GM21390 (cell line): Measurements from ENCODE around the gene BDKRB1.
"Not testable (repeated sequence)": the region's sequence is repeated elsewhere in the genome, so short reads cannot be mapped to it uniquely, and the experiment has no call there.

ENCODE experiments used
- ATAC-seq: cut with Tn5 transposase; IDR thresholded peaks from one replicate; pipeline ENCODE4 v1.9.1; 2021; ENCODE audit not compliant: unreplicated experiment

Gene BDKRB1

DNA sequence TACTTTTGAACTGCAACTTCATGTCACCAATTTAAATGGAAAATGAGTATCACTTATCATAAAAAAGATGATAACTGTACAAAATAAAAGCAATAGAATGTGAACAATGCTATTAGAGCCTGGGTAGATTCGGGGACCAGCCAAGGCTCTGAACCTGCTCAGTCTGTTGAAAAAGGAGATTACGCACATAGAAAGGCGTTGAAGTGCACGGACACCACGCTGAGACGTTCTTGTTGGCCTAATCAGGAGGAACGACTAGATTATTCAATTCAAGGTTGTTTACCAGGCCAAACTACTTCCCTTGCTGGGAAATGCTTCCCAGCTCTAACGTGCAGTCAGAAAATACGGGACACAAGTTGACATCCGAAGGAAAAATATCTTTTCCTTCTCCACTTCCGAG lies 23.5 kb upstream of the BDKRB1 start:
- no peak for ATAC-seq

DNA sequence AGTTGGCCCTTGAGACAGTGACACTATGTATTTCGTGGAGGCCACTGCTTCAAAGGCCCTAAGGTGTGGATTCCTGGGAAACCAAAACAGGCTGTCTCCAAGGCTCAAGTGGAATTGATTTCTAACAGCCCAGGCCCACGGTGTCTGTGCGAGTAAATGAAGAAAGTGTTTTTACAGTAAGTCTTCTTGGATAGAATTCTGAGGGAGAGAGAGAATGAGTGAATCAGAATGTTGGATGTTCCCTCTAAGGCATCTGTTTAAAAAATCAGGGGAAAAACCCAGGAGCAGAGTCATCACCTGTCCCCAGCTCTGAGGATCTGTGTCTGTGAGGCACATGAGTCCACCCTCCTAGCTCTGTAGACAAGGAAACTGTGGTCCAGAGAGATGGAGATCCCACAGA lies 22.3 kb upstream of the BDKRB1 start:
- ATAC-seq: no peak

DNA sequence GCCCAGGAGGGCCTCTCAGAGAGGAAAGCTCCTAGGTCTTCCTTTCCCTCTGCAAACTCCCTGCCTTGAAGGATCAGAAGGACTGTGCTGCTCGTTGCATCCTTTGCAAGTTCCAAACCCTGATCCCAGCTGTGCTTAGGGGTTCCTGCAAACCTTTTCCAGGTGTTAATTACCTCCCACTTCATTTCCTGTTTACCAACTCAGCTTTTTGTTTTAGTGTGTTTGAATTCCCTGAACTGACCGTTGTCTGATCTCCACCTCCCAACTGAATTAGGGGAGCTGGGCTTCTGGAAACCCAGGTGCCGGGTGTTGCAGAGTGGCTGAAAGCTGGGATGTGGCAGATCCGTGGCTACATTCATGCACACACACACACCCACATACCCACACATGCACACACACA lies 20.6 kb upstream of the BDKRB1 start:
- ATAC-seq: no peak

DNA sequence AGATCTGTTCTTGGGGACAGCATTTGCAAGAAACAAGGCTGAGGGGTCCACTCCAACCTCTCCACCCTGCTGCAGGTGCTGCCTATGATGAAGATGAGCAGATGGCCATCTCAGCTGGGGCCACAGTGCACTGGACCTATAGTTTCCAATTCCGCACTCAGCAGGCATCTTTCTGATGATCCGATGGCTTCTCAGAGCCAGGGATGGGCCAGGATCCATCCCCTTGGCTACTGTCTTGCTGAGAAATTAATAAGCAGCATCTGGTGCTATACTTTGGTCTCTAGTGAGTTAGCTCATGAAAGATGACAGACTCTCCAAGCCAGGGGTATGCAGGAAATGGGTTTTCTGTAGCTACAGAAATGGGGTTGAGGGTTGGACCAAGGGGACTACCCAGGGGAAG lies 18.4 kb upstream of the BDKRB1 start:
- ATAC-seq: no peak

DNA sequence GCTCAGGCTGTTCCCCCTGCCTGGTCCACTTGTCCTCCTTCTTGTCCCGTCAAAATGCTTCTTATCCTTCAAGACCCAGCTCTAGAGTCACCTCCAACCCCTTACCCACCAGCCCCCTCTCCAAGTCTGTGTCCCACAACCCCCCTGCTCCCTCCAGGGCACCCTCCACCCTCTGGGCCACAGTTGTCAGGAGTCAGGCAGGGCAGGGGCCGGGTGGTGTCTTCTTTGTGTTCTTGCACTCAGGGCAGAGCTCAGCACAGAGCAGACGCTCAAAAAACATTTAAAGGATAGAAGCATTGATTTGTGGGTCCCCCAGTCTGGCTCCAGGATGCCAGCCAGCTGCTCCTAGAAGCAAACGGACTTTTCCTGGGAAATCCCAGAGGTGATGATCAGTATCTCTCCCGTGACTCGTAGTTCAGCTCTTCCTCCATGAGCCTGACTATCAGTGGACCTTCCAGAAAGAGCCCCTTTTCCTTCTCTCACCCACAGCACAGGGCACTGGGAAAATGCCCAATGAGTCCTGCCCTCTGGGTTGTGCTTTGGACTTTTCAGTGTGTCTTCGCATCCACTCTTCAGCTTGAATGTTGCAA lies 17.2 kb upstream of the BDKRB1 start:
- ATAC-seq: no peak

DNA sequence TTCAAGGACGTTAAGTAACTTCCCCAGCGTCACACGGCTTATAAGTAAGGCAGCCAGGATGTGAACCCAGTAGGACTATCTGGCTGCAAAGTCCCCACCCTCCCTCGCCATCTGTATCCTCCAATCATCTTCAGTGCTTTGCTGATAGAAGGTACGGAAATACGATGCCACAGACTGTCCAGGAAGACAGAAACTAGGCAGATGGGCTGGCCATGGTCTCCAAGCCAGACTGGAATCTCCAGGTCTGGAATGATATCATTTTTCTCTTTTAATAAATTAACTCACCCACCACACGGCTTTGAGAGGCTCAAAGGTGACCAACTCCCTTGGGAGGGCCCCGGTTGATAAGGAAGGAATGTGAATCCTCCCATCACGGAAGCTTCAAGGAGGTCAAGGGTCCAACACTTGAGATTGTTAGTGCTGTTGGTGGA lies 16.3 kb upstream of the BDKRB1 start:
- ATAC-seq: no peak

DNA sequence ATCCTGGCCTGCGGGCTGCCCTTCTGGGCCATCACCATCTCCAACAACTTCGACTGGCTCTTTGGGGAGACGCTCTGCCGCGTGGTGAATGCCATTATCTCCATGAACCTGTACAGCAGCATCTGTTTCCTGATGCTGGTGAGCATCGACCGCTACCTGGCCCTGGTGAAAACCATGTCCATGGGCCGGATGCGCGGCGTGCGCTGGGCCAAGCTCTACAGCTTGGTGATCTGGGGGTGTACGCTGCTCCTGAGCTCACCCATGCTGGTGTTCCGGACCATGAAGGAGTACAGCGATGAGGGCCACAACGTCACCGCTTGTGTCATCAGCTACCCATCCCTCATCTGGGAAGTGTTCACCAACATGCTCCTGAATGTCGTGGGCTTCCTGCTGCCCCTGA lies 15.4 kb upstream of the BDKRB1 start:
- ATAC-seq: no peak

DNA sequence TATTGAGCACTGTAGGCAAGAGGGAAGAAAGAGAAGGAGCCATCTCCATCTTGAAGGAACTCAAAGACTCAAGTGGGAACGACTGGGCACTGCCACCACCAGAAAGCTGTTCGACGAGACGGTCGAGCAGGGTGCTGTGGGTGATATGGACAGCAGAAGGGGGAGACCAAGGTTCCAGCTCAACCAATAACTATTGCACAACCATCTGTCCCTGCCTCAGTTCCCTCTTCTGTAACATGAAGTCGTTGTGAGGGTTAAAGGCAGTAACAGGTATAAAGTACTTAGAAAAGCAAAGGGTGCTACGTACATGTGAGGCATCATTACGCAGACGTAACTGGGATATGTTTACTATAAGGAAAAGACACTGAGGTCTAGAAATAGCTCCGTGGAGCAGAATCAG lies 13.9 kb upstream of the BDKRB1 start:
- no peak for ATAC-seq

DNA sequence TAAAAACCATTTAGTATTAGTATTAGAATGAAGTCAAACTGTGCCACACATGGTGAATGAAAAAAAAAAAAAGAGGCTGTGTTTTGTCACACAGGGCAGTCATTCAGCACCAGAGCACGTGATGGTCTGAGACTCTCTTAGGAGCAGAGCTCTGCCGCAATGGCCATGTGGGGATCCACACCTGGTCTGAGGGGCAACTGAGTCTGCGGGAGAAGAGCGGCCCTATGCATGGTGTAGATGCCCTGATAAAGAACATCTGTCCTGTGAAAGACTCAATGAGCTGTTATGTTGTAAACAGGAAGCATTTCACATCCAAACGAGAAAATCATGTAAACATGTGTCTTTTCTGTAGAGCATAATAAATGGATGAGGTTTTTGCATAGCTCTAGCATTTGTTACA lies 12.2 kb upstream of the BDKRB1 start:
- no peak for ATAC-seq

DNA sequence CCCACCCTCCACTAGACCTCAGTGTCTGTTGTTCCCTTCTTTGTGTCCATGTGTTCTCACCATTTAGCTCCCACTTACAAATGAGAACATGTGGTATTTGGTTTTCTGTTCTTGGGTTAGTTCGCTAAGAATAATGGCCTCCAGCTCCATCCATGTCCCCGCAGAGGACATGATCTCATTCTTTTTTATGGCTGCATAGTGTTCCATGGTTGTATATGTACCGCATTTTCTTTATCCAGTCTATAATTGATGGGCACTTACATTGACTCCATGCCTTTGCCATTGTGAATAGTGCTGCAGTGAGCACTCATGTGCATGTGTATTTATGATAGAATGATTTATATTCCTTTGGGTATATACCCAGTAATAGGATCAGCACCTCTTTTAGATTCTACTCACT lies 10.9 kb upstream of the BDKRB1 start:
- ATAC-seq: not testable (repeated sequence)

DNA sequence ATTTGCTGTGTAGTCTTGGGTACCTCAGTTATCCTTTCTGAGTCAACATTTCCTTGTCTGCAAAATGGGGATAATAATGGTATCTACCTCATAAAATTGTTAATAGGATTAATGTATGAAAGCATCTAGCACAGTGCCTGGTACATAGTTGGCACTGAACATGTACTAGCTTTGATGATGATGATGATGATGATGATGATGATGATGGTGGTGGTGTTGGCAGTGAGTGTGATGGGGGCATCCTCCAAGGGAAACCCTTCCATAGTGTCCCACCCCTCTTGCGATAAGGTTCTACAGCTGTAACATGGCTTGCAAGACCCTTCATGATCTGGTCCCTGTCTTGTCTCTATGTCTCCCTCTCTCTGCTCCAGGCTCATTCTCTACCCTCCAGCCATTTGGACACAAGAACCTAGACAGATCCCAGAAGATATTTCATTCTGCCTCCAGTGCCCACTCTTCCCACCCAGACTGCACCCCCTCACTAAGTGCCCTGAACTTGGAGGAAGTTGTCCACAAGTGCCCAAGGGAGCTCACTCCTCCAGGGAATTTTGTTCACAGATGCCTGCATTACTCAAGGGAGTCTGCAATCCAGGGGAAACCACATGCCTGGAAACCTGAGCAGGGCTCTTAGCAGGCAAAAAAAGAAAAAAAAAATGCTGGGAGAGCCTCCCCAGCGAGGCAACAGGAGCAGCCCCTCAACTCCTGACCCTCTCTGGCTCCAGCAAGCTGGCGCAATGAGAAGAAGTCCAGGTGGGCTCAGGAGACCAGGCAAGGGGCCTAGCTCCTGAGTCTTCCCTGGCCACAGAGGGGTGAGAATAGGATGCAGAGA lies 10.1 kb upstream of the BDKRB1 start:
- ATAC-seq: no peak

DNA sequence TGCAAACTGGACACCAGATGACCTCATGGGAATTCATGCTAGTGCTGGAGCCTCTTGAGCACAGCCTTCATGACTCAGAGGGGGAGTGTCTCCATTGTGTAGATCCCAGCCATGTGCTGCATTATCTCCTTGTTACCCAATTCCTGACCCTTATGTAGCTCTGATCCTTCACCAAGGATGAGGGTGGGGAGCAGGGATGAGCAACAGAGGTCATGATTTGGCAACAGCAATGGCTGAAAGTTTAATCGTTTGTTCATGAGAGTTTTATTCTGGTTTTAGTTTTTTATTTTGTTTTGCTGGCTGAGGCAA lies 9.5 kb upstream of the BDKRB1 start:
- no peak for ATAC-seq

DNA sequence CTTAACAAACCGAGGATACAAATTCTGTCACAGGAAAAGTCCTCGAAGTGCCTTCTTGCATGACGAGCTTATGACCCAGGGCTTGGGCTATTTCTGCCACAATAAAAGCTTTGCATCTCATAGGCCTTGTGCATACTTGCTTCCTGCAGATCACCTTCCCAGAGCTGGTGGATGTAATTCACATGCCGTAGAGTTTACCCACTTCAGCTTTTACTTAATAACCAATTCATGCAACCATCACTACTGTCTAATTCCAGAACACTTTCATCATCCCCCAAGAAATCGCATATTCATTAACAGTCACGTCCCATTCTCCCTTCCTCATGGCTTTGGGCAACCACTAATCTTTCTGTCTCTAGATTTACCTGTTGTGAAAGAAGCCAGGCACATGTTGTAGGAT lies 9.0 kb upstream of the BDKRB1 start:
- no peak for ATAC-seq

DNA sequence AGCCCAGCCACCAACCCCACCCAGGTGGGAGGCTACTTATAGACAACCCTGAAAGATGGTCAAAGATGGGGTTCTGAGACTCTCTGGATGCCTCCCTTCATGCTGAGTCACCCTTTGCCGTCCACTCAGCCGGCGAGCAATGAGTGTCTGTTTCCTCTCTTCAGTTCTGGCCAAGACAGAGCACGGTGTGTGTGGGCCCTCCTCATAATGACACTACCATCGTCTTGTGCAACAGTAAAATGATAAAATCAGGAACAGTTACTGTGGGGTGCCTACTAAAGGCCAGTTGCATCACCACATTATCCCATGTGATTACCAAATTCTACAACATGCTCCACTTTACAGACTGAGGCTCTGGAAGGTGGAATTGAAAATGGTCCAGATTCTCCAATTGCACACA lies 7.0 kb upstream of the BDKRB1 start:
- no peak for ATAC-seq

DNA sequence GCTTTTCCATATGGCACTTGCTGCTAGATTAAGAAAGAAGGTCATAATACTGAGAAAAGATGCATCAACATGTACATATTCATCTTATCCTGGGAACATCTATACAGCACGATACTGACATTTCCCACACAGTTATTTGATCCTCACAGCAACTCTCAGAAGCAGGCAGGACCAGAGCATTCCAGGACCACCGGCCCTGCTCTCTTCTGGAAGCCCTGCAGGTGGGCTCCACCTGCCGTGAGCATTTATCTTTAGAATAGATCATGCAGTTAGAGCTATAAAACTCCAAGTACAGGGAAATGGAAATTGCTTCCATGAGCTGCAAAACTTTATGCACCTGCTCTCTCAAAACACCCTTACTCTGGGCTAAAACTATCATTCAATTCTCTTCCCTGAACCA lies 5.5 kb upstream of the BDKRB1 start:
- no peak for ATAC-seq

DNA sequence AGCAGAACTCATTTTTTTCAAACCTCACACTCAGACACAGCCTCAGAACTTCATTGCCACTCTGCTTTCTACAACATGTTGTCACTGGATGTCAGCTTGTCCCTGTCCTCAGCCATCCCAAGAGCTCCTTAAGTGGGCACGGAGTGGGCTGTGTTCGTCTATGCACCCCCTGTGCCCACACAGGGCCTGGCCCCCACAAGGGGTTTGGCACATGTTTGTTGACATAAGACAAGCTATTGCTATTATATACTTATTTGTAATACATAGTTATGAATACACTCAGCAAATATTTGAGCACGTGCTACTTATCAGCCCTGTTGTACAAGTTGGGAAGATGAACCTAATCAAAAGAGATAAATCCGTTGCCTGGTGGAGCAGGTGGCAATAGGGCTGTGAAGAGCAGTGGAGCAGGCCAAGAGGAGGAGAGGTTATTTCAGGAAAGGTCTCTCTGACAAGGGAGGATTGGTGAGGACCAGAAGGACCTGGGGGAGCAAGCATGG lies 4.3 kb upstream of the BDKRB1 start:
- ATAC-seq: no peak

DNA sequence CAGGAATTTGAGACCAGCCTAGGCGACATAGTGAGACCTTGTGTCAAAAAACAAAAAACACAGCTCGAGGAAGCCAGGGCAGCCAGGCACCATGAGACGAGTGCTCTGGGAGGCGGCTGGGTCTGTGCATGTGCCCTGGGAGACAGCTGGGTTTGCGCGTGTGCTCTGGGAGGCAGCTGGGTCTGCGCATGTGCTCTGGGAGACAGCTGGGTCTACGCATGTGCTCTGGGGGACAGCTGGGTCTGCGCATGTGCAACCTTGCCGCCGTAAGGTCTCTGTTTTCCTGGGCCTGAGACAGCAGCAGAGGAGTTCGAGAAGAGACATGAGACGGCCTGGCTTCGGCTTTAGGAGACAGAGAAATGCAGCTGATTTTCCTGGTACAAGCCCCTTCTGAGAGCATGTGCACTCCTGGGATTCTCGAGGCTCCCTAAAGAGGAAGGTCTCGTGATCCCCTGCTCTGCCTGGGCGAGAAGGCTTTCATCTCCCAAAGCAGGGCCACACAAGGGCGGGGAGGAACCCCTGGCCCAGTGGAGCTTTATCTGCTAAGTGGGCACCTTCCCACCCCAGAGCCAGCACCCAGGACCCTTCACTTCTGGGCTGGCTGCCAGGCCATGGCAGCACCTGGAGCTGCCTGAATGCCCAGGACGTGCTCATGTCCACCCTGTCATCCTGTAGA lies 3.5 kb upstream of the BDKRB1 start:
- no peak for ATAC-seq

DNA sequence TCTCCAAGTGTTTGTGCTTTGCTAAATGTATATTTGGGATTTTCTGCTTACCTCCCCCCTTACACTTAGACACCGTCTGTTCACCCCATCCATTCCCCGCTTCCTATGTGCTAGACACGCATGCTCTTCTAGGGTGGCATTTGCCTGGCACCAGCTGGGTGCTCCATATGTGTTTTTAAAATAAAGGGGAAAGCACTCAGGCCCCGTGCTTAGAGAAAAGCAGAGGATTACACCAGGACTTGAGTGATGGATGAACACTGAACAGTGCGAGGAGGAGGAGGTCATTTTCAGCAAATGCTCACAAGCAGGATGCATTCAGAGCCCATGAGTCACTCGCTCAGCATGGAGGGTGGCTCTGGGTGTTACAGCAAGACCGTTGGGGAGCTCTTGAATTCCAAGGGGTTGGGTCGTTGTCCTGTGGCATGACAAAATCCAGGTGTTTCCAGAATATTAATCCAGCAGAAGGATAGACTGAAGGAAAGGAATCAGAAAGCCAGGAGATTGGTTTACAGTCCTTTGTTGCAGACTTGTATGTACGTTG lies 2.9 kb upstream of the BDKRB1 start:
- ATAC-seq: no peak

DNA sequence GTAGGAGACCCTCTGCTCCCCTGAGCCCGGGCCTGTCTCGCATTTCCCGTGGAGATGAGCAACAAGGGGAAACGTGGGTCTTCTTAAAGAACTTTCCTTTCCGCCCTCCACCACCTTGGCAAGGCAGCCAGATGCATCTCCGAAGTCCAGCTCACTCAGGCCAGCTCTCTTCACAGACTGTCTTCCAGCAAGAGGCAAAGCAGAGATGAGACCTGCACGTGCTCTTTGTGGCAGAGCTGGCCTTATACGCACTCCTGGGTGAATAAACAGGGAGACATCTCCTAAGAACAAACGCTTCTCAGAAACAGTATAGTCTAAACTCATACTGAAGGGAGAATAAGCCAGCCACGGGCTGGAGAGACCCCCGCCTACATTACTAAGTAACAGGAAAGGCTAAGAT lies 1.3 kb upstream of the BDKRB1 start:
- ATAC-seq: no peak

DNA sequence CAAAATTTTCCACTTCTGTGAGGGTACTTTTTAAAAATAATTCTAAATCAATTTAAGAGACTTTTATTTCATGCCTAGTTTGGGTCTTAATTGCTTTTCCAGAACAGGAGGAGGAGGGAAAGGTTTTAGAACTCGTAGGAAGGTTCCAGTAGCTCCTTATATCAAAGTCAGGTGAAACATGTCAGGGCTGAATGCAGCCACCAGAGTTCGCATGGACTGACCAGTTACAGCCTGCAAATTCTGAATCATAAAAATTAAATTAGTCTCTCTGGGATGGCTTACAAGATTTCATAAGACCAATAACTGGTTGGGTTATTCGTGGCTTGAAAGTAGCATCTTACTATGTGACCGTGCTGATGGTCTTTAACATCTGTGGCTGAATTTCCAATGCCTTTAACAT lies 397 bp downstream of the BDKRB1 start:
- no peak for ATAC-seq

DNA sequence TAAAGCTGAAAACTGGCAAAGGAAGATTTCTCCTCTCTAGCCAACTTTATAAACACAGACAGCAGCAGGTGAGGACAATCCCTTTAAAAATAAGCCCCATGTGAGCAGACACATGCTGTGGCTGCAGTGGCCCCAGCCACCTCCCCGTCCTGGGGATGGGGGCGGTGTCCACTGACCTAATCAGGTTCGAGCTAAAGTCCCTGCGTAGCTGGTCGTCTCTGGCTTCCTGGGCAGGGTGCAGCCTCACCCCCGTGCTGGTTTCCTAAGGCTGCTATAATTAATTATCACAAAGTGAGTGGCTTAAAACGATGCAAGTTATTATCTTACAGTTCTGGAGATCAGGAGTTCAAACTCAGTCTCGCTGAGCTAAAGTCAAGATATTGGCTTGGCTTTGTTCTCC lies 1.0 kb downstream of the BDKRB1 start:
- no peak for ATAC-seq

DNA sequence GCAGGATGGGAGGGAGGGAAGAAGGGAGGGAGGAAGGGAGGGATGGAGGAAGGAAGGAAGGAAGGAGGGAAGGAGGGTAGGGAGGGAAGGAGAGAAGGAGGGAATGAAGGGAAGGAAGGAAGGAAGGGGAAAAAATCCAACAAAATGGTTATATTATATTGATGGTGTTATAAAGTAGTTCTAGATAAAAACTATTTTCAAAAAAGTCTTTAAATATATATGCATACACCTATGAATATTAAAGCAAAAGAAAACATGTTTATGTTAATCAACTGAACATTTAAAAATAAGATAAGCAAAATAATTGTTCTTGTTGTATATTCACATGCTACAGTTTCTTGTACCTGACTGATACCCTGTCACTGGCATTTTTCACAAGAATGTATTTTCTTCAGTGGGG lies 1.9 kb downstream of the BDKRB1 start:
- ATAC-seq: no peak
